NCI-H460 (cell line): ENCODE measurements around the gene IZUMO4. TPM values are rescaled to one million over a fixed set of nuclear protein-coding genes. Genes with fewer than 3 reads are reported as not detected.
"Not testable (repeated sequence)": the region's sequence is repeated elsewhere in the genome, so short reads cannot be mapped to it uniquely, and the experiment has no call there.

ENCODE experiments used
- DNase-seq: peaks from one replicate; pipeline ENCODE4 v3.0.0-alpha.2; 2016; ENCODE audit warnings: low read depth; ENCODE audit errors: extremely low read depth
- total RNA-seq: library from RNA; depleted of rRNA; stranded (reverse); fragments of >200 nt; shearing (Covaris generic); gene quantifications from 2 replicates; pipeline ENCODE4 v1.2.3, GENCODE V29; 2014

Gene IZUMO4
- total RNA-seq, 1 experiment from 2014 or later = 1.4 TPM

DNA sequence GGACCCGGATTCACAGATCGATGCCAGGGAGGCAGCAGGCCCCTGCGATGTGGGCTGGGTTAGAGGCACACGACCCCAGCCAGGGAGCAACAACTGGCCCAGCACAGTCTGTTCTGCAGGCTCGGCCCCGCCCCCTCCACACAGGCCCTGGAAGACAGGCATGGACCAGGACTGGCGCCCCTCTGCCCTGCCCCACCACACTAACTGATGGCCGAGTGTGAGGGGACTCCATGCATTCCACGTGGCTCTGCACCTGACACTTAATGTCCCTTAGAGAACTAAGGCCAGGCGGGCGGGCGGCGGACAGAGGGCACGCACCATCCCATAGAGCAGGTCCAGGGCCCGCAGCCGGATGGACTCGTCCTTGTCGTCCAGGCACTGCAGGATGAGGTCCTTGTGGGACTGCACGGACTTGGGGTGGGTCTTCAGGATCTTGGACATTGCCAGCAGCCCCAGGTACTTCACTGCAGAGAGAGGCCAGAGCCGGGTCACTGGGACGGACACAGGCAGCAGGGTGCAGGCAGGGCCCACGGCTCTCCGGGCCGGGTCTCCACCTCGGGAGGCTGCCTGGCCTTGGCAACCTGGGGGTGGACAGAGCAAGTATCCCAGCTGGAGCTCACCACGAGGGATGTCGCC, 24.8 kb downstream of the IZUMO4 start:
- DNase-seq = no peak

DNA sequence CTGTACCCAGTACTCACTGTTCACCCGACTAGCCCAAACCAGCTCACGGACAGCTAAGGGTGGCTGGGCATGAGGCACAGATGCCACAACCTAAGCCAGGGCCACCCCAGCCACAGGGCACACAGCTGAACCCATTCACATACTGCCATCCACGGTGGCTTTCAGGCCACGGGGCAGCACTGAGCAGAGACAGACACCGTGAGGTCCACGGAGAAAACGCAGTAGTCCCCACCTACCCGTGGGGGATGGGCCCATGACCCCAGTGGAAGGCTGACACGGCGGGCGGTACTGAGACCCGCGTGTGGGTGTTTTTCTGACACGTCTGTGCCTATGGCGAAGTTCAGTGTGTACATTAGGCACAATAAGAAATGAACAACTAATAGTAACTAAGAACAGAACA, 25.5 kb downstream of the IZUMO4 start:
- no peak for DNase-seq

DNA sequence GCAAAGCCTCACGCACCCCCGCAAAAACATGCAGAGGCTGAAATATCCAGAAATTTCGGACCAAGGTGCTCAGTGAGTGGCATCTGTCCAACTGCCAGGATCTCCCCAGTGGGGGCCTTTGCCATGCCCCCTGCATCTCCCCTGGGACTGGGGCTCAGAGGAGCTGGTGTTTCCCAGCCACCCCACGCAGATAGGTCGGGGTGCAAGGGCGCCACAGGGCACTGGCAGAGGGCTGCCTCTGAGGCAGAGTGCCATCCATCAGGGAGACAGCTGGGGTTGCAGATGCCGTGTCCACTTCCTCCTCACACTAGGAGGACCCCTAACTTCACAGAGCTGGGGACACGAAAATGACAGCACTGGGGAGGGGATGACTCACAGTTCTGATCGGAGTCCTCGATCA, 26.3 kb downstream of the IZUMO4 start:
- DNase-seq = no peak

DNA sequence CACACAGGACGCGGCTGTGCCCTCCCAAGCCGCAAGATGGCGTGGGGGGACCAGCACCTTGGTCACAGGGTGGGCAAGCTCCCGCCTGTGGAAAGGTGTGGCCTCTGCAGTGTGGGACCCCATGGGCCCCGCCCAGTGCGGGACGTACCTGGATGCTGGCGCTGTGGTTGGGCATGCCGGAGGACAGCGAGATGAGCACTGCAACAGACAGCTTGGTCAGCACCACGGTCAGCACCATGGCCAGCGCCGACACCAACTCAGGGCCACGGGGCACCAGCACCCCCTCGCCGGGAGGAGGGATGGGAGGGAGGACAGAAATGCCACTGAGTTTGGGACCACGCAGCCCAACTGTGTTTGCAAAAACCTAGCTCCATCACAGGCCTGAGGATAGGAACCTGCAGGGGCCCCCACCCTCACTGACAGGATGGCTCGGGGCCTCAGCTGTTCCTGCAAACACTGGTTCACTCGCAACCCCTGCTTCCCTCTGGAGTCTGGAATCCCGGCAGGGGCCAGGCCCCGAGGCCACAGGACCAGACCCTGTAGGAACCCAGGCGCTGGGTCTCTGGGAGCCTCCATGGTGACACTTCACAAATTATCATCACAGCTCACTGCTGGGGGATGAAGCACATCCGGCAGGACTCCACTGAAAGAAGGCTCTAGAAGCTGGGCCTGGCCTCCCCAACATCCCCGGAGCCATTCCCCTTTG, 27.1 kb downstream of the IZUMO4 start:
- no peak for DNase-seq

DNA sequence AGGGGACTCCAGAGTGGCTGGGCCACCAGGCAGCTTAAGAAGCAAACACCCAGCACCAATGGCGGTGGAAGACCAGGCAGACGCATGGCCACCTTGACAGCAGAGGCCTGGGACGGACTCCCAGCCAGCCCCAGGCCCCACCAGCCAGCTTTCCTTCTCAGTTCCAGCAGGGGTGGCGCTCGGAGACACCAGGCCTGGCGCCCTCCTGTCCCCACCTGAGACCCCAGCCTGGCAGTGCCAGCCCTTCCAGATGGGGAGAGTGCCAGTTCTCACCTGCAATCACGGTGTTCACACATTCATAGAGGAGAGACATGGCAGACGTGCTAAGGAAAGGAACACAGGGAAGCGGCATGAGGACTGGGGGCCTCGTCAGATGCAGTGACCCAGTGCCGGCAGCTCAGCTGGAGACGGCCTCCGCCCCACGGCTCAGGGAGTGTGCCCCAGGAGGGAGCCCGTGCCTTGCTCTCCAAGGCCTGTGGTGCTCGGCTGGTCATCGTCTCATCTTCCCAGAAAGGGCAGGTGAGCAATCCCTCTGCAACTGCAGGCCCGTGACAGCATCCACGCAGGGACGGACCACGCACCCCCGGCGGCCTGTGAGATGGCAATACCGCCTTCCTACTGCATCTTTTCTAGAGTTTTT, 30.3 kb downstream of the IZUMO4 start:
- DNase-seq = no peak

DNA sequence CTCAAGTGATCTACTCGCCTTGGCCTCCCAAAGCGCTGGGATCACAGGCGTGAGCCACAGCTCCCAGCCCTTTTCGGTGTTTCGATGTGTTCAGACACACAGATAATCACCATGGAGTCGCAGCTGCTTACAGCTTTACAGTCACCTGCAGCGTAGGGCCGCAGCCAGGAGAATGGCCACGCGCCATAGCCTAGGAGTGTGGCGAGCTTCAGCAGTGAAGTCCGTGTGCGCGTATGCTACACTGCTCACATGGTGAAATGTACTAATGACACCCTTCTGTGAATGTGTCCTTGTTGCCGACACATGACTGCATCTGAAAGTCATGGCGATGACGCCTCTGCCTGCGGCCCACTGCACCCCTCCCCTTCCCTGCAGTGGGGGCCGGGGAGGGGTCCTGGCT, 31.0 kb downstream of the IZUMO4 start:
- DNase-seq = no peak

DNA sequence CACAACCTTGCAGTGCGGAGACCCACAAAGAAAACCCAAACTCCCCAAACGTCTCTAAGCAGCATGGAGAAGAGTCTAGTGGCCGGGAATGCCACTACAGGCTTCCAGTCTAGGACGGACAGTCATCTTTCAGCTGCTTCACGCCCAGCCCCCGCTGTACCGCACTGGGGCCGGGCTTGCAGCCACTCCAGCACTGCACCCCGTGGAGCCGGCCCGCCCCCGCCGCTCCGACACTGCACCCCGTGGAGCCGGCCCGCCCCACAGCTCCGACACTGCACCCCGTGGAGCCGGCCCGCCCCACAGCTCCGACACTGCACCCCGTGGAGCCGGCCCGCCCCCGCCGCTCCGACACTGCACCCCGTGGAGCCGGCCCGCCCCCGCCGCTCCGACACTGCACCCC, 31.5 kb downstream of the IZUMO4 start:
- DNase-seq = not testable (repeated sequence)

DNA sequence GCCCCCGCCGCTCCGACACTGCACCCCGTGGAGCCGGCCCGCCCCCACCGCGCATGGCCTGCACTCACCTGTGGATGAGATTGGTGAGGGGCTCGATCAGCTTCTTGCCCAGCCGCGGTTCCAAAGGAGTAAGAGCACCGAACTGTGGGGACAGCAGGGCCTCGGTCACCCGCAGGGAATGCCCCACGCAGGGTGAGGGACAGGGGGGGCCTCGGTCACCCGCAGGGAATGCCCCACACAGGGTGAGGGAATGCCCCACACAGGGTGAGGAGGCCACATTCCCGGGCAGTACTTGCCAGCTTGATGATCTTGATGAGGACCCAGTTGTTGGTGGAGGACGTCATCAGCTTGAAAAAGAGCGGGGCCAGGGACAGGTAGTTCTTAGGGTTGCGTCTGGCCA, 32.3 kb downstream of the IZUMO4 start:
- no peak for DNase-seq

DNA sequence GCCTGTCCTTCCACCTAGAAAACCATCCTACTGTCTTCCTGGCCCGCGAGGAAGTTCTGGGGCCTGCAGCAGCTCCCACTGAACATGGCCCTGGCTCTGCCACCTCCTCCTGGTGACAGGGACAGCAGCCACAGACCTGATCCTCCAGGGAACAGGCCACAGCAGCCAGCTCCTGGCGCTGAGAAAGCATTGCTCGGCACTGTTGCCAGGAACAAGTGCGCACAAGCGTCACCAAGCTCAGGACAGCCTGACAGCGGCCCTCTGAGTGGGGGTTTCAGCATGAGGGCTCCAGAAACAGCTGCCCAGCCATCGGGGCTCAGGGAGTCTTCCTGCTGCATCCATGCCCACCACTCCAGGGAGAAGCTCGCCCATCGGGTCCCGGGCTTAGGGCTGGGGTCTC, 32.8 kb downstream of the IZUMO4 start:
- no peak for DNase-seq

DNA sequence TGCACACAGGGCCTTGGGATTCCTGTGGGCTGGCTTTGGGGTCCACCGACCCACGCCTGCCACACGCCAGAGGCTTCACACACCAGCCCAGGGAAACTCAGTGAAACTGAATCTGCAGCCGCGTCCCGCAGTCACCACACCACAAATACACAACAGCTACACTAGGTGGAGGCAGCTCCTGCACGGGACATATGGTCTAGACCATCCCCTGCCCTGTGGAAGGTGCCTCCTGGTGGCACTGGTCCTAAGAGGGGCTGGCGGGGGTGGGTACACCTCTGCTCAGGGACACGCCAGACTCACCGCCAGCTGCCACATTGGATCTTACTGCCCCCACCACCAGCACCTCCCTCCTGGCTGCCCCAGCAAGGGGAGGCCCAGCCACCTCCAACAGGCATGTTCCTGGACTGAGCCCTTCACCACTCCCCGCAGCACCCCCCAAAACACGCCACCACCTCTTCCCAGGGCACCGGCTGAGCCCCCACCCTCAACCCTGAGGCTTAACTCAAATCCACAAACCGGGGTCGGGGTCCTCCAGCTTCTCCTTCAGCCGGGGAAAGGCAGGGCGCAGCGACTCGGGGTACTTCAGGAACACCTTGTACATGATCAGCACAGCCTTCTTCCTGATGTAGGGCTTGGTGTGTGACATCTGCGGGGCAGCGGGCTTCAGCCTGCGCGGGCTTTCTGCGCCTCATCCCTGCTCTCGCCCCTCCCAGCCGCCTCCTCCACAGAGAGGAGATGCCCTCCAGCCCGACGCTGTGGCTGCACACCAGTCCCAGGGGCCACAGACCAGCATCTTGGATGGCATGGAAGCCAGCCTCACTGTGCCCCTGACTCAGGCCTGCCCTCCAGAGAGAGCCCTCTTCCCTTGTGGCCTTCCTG, 33.4 kb downstream of the IZUMO4 start:
- DNase-seq = no peak

DNA sequence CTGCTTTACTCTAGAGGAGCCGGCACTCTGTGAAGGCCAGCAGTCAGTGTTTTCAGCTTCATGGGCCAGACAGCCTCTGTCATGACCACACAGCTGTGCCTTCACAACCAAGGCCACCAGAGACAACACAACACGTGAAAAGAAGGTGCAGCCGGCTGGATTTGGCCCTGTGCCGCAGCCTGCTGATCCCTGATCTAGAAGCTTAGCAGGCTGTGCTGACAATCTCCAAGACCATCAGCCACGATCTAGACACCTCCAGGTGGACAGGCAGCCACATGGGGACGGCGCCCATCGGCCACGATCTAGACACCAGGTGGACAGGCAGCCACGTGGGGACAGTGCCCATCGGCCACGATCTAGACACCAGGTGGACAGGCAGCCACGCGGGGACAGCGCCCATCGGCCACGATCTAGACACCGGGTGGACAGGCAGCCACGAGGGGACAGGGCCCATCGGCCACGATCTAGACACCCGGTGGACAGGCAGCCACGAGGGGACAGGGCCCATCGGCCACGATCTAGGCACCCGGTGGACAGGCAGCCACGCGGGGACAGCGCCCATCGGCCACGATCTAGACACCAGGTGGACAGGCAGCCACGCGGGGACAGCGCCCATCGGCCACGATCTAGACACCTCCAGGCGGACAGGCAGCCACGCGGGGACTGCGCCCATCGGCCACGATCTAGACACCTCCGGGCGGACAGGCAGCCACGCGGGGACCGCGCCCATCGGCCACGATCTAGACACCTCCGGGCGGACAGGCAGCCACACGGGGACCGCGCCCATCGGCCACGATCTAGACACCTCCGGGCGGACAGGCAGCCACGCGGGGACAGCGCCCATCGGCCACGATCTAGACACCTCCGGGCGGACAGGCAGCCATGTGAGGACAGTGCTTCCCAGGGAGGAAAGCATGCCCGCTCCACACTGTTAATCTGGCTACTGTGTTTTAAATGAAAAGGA, 34.6 kb downstream of the IZUMO4 start:
- not testable (repeated sequence) for DNase-seq

DNA sequence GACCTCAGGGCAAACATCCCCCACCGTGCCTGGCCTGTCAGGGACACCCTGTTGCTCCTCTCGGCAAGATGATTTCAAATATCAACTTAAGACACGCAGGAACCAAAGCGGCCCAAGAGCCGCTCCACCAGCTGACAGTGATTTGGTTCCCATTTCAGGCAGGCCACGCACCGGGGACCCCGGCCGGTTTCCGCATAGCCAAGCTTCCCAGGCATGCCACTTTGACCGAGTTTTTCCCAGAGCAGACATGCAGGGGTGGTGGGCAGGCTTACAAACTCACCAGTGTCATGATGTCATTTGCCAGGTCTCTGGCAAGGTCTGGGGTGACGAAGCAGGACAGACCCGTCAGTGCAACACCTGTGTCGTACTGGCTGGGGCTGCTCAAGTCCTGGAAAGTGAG, 35.5 kb downstream of the IZUMO4 start:
- no peak for DNase-seq

DNA sequence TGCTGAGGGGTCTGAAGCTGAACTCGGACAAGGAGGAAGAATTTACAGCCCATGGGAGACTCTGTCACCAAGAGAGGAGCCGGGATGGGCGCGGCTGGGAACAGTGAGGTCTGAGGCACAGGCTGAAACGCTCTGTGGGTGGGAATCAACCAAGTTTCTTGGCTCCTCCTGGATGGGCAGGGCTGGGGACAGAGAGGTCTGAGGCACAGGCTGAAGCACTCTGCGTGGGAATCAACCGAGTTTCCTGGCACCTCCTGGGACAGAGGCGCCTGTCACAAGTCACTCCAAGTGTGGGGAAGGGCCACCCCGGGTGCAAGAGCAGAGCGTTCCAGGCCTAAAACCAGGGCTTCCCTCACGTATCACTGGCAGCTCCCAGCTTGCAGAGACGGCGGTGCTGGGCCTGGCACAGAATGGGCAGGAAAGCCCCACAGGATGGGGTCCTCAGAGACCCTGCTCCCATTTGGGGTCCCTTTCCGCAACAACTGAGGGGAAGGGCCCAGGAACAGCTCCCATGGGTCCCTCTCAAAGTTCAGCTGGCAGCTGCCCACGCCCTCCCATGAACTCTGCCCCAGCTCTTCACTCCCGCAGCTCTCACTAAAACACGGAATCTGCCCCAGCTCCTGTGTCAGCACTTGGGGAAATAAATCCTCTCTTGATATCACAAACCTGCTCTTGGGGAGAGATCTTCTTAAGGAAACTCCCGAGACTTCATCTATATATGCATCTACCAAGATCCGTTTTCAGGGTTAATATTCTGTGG, 36.2 kb downstream of the IZUMO4 start:
- no peak for DNase-seq

DNA sequence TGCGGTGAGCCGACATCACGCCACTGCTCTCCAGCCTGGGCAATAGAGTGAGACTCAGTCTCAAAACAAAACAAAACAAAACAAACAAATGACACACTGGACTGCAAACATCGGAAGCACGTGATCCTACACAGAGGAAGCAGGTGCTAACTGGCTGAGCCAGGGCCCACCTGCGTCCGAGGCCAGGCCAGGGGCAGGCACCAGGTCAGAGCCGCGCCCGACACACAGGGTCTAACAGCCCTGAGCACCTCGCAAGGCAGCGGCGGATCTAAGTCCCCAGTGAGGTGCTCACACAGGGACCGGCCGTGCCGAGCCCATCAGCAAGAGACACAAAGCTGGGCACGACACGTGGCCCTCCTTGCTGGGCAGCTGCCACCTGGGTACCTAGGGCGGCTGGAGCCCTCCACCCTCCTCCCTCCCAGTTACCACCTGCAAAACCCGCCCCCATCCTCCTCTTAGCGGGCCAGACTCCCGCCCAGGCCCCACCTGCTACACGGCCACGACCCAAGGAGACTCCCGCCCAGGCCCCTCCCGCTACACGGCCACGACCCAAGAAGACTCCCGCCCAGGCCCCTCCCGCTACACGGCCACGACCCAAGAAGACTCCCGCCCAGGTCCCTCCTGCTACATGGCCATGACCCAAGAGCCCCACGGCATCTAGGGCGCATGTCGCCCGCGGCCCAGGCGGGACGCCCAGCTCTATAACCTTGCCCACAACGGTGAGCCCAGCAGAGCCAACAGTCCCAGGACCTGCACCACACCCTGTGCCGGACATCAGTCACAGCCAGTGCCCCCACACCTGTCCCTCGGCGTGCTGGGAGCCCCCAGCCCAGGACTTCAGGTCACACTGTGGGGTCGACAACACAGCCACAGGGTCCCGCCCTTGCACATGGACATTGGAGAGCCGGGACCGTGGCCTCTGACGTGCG, 39.0 kb downstream of the IZUMO4 start:
- no peak for DNase-seq

DNA sequence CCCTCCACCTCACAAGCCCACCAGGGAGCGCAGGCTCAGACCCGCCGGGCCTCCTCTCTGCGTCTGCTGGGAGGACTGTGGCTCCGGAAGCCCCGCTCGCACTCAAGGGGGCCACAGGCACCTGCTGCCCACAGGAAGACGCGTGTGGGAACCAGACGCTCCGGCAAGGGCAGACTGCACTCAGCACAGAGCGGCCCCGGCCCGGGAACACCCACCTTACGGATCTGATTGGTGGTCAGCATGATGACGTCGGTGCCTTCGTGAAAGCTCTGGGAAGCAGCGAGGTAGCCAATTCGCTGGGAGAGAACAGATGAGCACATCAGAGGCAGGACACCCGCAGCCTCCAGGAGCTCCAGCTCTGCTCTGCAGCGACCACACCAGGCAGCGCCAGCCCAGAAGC, 40.1 kb downstream of the IZUMO4 start:
- DNase-seq = no peak

DNA sequence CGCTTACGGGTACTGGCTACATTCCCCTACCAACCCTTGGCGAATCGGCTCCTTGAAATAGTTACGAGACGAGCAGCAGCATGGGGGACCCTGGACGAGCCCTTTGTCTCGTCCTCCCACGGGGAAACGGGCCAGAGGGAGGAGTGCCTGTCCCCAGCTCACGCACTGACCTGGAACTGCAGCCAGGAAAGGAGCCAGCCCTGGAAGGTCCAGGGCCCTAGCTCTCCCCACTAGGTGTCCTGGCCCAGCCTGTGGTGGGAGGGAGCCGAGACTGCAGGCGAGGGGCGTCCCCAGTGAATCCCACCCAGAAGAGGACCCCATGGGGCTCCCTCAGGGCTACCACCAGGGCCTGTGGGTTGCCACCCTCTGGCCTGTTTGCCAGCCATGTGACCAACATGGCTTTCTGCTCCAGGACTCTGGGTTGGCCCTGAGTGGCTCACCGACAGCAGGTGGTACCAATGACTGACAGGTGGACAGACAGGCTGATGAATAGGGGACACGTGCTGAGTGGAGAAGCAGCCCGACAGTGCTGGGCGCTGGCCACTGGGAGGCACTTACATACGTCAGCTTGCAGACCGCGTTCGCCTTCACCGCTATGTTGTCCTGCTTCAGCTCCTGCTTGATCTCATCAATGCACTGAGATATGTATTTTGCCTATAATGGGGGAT, 41.5 kb downstream of the IZUMO4 start:
- DNase-seq = no peak

DNA sequence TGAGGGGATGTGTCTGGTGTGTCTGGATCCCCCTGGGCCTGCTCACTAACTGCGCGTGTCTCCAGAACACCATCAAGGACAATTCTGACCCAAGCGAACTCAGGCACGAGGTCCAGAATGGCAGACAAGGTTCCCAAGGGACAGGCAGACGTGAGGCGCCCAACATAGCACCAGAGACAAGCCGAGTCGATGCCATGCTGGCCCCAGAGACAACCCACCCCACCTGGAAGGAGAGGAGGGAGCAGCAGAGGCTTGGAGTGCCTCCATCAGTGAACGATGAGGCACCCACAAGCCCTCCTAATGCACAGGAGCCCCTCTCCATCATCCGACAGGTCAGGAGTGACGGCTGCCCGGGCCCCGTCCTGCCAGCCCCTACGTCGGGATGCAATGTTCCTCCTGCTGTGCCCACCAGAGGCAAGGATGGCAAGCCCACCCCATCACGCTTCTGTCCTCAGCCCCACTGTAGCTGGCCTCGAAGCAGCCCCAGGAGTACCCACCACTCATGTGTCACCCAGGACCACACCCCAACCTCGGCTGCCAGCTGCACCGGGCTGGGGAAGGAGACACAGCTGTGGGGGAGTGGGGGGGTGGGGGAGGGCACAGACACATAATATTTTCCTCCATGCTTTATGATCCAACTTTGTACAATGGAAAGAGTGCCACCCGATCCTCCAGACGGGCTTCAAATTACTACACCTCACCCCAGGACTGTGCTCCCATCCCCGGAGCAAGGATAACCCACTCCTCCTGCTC, 42.8 kb downstream of the IZUMO4 start:
- no peak for DNase-seq
